AG10803 (cell line): ENCODE results near the gene RPS26.

Experiments
- DNase-seq: peaks from one replicate; pipeline ENCODE4 v3.0.0; 2010; ENCODE audit warnings: low read depth
- H3K4me3 ChIP-seq: 2 replicates; pipeline ENCODE4 v1.5.1; 2011; ENCODE audit warnings: mild to moderate bottlenecking, low read length, control low read depth
- TF ChIP-seq, protein P1 (sequence below): conservative IDR thresholded peaks from 2 replicates; pipeline ENCODE4 v1.5.1; 2011; ENCODE audit warnings: mild to moderate bottlenecking, low read length, control low read depth, inconsistent platforms

RPS26 gene

DNA sequence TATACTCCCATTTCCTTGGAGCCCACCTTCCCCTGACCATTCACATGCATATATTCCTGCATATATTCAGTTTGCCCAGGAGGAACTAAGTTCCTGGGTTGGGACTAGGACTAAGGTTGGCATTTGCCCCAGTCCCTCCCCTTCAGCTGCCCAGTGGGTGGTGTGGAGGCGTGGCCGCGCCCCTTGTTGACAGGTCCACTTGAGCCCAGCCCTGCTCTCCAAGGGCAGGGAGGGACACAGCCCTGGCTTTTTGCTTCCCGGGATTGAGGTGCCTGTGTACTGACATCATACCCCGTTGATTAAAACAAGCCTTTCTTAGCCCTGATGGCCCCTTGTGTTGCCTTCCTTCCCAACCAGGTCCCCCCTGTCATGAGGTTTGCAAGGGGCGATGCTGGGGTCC is 45.5 kb downstream of the RPS26 start:
- DNase-seq: peak; percentile 3
- TF ChIP-seq, protein P1, sequence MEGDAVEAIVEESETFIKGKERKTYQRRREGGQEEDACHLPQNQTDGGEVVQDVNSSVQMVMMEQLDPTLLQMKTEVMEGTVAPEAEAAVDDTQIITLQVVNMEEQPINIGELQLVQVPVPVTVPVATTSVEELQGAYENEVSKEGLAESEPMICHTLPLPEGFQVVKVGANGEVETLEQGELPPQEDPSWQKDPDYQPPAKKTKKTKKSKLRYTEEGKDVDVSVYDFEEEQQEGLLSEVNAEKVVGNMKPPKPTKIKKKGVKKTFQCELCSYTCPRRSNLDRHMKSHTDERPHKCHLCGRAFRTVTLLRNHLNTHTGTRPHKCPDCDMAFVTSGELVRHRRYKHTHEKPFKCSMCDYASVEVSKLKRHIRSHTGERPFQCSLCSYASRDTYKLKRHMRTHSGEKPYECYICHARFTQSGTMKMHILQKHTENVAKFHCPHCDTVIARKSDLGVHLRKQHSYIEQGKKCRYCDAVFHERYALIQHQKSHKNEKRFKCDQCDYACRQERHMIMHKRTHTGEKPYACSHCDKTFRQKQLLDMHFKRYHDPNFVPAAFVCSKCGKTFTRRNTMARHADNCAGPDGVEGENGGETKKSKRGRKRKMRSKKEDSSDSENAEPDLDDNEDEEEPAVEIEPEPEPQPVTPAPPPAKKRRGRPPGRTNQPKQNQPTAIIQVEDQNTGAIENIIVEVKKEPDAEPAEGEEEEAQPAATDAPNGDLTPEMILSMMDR: no peak
- H3K4me3 ChIP-seq: no peak overlapping the region
